K562 (cell line): Measurements from ENCODE around the gene NEK1. TPM values are rescaled to one million over a fixed set of nuclear protein-coding genes. Genes with fewer than 3 reads are reported as not detected.
A peak's percentile ranks its signal among the peaks of the same experiment; 100 is the strongest.

Experiments used
- CBX1 ChIP-seq: sonication (generic); IDR thresholded peaks from 2 replicates; pipeline ENCODE4 v1.6.1; 2016; ENCODE audit warnings: antibody characterized with exemption, low read depth, mild to moderate bottlenecking
- CHD1 ChIP-seq: fragments of 200-600 bp; sonication (generic); IDR thresholded peaks from one replicate; pipeline ENCODE4 v1.6.1; 2012; ENCODE audit warnings: mild to moderate bottlenecking, moderate library complexity, low read length, inconsistent platforms
- E2F8 ChIP-seq: fragments of 450-650 bp; IDR thresholded peaks from 2 replicates; pipeline ENCODE4 v1.7.1; 2018; ENCODE audit warnings: mild to moderate bottlenecking, low read depth; ENCODE audit not compliant: partially characterized antibody
- HBP1 ChIP-seq: fragments of 450-650 bp; formaldehyde crosslinking; IDR thresholded peaks from 2 replicates; pipeline ENCODE4 v1.4.0; 2022; ENCODE audit warnings: missing genetic modification characterization
- HMBOX1 ChIP-seq: sonication (generic); IDR thresholded peaks from 2 replicates; pipeline ENCODE4 v1.6.1; 2016
- HNRNPK ChIP-seq: fragments of 200-400 bp; formaldehyde crosslinking; IDR thresholded peaks from one replicate; pipeline ENCODE4 v1.6.1; 2018; ENCODE audit warnings: mild to moderate bottlenecking, low read depth, low read length; ENCODE audit not compliant: poor library complexity, severe bottlenecking
- MAFF ChIP-seq: IDR thresholded peaks from 2 replicates; pipeline ENCODE4 v1.6.1; 2012; ENCODE audit warnings: low read length, improper control_type of control experiment
- MAFK ChIP-seq: IDR thresholded peaks from 2 replicates; pipeline ENCODE4 v1.6.1; 2011; ENCODE audit warnings: low read length, improper control_type of control experiment
- MTF1 ChIP-seq: fragments of 250-450 bp; sonication (Bioruptor Pico); IDR thresholded peaks from 2 replicates; pipeline ENCODE4 v1.9.0; 2021; ENCODE audit warnings: moderate library complexity, mild to moderate bottlenecking, inconsistent platforms, borderline replicate concordance
- NCOR1 ChIP-seq: fragments of 450-650 bp; IDR thresholded peaks from 2 replicates; pipeline ENCODE4 v1.6.1; 2016; ENCODE audit warnings: mild to moderate bottlenecking, moderate library complexity
- POLR3G ChIP-seq: IDR thresholded peaks from 2 replicates; pipeline ENCODE4 v1.6.1; 2011; ENCODE audit not compliant: insufficient read length, insufficient replicate concordance; ENCODE audit errors: extremely low read depth
- SRSF7 ChIP-seq: fragments of 200-400 bp; formaldehyde crosslinking; optimal IDR thresholded peaks from 2 replicates; pipeline ENCODE3; 2017; ENCODE audit warnings: mild to moderate bottlenecking, low read depth, low read length
- TAL1 ChIP-seq: fragments of 450-650 bp; IDR thresholded peaks from 2 replicates; pipeline ENCODE4 v1.6.1; 2016; ENCODE audit warnings: mild to moderate bottlenecking
- ZFPM2 ChIP-seq: fragments of 250-450 bp; sonication (Bioruptor Pico); IDR thresholded peaks from 2 replicates; pipeline ENCODE4 v1.5.1; 2022; ENCODE audit warnings: mild to moderate bottlenecking
- ZNF696 ChIP-seq: fragments of 250-450 bp; sonication (Bioruptor Pico); conservative IDR thresholded peaks from 2 replicates; pipeline ENCODE4 v1.4.0; 2020; ENCODE audit warnings: mild to moderate bottlenecking, moderate library complexity
- polyA plus RNA-seq, 8 experiments: library from polyadenylated mRNA; depleted of rRNA in 4 of 8; stranded (reverse) in 5 of 8; unstranded in 3 of 8; fragments of >200 nt; fragmentation: Nextera tagmentation in 2 of 8; fragmentation: Illumina TruSeq in 1 of 8; extraction: Ambion mirVana in 2 of 8; extraction: Trizol in 1 of 8; gene quantifications; 2 replicates each; pipeline versions ENCODE4 v1.2.1 to v1.2.3, GENCODE V29; 2011 to 2014; ENCODE audit warnings: inconsistent platforms in 1 of 8, missing spikeins in 1 of 8
- total RNA-seq, 7 experiments: library from RNA; depleted of rRNA in 6 of 7; stranded (reverse); fragments of >200 nt in 6 of 7; fragmentation: Illumina TruSeq in 2 of 7; extraction: Trizol in 2 of 7; gene quantifications; 2 replicates each; pipeline versions ENCODE4 v1.2.1 to v1.2.3, GENCODE V29; 2011 to 2021; ENCODE audit warnings: low replicate concordance in 1 of 7
- TF ChIP-seq, protein P1 (sequence below): fragments of 450-650 bp; conservative IDR thresholded peaks from 2 replicates; pipeline ENCODE4 v1.6.1; 2016; ENCODE audit warnings: missing genetic modification characterization, low read depth, mild to moderate bottlenecking, control low read depth, missing compliant biosample characterization
- TF ChIP-seq, protein P2 (sequence below): fragments of 450-650 bp; IDR thresholded peaks from 2 replicates; pipeline ENCODE4 v1.7.0; 2016; ENCODE audit warnings: borderline replicate concordance

The NEK1 gene
- total and polyA plus RNA-seq, 9 of the 15 experiments (the other 6 are each of a cell fraction or from before 2014, with no cell fraction given): 6.2 to 15.7 (median 10.3) TPM

DNA sequence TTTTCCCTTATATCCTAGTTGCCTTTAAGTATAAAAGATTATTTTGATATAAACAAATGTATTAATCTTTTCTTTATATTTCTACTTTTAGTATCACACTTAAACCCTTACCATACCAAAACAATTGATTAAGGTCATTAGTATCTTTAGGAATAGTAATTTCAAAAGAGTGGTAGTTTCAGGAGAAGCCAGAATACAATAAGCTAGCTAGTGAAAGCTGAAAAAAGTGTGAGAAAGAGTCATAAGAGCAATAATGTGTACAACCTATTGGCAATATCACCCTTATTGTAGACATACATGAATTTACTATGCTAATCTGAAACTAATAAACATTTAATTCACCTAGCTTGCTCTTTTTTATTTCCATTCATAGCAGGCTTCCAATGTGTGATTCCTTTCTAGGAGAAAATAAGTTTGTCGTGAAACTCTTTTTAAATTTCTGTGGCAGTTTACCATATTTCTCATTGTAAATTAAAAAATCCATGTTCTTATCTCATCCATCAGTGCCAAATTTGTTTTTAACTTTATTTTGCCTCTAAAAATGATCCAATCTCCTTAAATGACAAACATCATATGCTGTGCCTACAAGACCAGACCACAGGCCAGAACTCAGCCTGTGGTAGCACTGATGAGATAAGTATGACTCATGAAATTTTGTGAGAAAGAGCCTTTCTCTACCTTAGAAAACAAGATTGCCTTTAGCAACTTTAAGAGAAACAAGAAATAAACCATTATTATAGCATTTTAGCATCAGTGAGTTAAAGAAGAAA, 8.1 kb downstream of the NEK1 start (continued):
- TF ChIP-seq HBP1 (CRISPR knock-in tag) (no peak), MAFF (peak; percentile 80), SRSF7 (no peak), HMBOX1 (no peak), HNRNPK (no peak), E2F8 (no peak), POLR3G (no peak), ZFPM2 (CRISPR knock-in tag) (no peak), TAL1 (peak; percentile 49; the same call in 1 of the 2 replicates), ZNF696 (no peak), MTF1 (CRISPR knock-in tag) (no peak), MAFK (peak; percentile 76; the same call in 1 of the 2 replicates), CHD1 (no peak), NCOR1 (peak; percentile 34), CBX1 (no peak)
- TF ChIP-seq, protein P1, sequence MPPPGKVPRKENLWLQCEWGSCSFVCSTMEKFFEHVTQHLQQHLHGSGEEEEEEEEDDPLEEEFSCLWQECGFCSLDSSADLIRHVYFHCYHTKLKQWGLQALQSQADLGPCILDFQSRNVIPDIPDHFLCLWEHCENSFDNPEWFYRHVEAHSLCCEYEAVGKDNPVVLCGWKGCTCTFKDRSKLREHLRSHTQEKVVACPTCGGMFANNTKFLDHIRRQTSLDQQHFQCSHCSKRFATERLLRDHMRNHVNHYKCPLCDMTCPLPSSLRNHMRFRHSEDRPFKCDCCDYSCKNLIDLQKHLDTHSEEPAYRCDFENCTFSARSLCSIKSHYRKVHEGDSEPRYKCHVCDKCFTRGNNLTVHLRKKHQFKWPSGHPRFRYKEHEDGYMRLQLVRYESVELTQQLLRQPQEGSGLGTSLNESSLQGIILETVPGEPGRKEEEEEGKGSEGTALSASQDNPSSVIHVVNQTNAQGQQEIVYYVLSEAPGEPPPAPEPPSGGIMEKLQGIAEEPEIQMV (tag): no peak
- TF ChIP-seq, protein P2, sequence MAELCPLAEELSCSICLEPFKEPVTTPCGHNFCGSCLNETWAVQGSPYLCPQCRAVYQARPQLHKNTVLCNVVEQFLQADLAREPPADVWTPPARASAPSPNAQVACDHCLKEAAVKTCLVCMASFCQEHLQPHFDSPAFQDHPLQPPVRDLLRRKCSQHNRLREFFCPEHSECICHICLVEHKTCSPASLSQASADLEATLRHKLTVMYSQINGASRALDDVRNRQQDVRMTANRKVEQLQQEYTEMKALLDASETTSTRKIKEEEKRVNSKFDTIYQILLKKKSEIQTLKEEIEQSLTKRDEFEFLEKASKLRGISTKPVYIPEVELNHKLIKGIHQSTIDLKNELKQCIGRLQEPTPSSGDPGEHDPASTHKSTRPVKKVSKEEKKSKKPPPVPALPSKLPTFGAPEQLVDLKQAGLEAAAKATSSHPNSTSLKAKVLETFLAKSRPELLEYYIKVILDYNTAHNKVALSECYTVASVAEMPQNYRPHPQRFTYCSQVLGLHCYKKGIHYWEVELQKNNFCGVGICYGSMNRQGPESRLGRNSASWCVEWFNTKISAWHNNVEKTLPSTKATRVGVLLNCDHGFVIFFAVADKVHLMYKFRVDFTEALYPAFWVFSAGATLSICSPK: no peak
